ENCODE measurements around the gene CDK9.

DNA sequence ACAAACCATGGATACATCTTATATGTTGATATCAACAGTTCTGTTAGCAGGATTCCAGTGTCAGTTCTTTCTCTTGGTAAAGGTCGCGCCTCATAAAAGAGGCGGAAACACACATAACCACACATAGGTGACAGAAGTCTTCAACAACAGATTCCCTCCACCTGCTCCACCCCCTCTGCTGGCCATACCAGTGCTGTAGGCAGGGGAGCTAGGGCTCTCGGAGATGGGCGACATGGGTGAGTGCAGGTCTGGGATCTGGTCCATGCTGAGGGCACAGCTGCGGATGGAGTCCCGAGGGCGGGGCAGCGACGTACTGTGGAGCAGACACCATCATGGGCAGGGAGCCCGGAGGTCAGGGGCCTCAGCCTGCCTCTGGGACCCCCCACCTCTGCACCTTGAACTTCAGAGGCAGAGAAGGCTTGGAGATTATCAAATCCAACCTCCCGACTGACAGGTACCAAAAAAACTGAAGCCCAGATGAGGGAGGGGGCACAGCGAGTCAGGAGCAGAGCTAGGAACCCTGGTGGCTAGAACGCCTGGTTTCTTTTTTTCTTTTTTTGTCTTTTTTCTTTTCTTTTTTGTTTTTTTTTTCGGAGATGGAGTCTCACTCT, 38.8 kb upstream of the CDK9 start:
- TF ChIP-seq POLR2A (IDR thresholded peaks at IDR 0.05) (no peak), CTCF (IDR thresholded peaks at IDR 0.05) (no peak)

Data from heart left ventricle (tissue), 13 donors.